NCI-H774 (cell line): ENCODE results near the gene LSM12.
"Not testable (repeated sequence)": the region's sequence is repeated elsewhere in the genome, so short reads cannot be mapped to it uniquely, and the experiment has no call there.

ENCODE experiments used
- DNase-seq: peaks from one replicate; lab custom pipeline; 2025; lab: John Stamatoyannopoulos, UW

LSM12 gene

DNA sequence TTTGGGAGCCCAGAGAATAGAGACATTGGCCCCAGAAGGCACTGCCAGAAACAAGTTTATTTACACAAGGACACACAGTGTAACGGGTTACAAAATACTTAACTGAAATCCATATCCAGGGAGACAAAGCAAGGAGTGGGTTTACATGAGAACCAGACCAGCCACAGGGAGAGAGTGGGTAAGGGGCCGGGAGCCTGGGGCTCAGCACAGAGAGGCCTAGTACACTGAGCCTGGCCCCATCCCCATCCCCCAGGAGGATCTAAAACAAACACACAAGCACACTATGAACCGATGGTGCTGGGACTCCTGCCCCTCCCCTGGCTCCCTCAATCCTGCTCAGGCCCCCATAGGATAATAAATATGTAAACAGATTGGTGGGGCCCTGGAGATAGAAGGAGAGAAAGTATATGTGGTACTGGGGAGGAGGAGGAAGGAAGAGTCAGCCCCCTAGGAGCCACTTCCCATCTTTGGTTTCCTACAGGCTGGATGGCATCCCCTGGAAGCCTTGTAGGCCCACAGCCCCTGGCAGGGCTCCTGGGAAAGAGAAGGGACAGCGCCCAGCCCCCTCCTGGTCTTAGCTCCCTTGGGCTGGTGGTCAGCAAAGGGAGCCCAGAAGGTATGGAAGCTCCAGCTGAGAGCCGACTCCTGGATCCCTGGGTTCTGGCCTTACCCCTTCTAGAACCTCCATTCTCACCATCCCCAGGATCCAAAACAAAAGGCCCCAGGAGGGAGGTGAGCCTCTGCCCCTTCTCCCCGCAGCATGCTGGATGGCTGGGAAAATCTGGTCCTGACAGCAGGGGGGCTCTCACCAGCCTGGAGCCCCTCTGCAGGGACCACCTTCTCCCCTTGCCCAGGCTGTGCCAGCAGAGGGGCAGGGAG lies 10.5 kb upstream of the LSM12 start:
- no peak for DNase-seq

- DNase-seq, result no peak
Observed at GRCh38 chr17:44075598-44076293, 9.3 kb upstream of the LSM12 start.

DNA sequence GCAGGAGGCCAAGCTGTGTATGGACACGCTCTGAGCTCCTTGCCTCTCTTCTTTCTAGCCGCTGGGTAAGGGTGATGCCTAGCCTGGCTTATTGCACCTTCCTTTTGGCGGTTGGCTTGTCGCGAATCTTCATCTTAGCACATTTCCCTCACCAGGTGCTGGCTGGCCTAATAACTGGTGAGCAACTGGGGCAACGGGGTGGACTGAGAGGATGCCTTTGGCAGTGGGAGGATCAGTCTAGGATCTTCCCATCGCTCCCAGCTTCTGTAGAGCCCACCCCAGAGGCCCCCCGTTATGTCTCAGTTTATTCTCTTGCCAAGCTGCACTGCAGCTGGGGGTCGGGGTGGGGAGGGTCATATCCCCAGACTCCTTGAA lies 8.4 kb upstream of the LSM12 start:
- DNase-seq, result no peak

GRCh38 chr17:44074231-44074910 lies 7.9 kb upstream of the LSM12 start:
- no peak for DNase-seq

DNA sequence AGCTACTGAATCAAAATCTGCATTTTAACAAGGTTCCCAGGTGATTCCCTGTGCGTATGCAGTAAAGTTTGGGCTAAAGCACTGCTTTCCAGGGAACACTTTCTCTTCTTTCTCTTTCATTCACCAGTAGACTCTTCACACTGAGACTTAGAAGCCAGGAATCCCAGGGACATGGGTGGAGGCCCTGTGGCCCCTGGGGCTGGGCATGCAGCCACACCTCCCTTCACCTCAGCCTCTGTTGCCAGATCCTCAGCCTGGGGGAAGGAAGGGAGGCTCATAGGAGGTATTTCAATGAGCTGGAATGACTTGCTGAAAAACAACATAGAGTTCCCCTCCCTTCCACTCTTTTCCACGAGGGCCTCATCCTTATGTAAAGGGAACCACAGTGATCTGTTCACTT lies 5.3 kb upstream of the LSM12 start:
- no peak for DNase-seq

DNA sequence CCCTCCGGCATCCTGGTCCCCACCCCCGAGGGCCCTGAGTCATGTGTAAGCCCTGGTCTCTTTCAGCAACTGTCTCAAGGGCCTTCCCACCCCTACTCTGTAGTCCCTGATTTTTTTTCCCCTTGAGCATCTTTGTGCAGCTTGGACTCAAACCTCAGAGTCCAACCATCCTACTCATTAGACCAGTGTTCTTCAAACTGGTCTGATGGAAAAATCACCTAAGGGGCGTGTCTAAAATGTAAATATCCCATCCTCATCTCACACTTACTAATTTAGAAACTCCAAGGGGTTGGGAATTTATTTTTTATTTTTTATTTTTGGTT lies 4.7 kb upstream of the LSM12 start:
- no peak for DNase-seq

DNA sequence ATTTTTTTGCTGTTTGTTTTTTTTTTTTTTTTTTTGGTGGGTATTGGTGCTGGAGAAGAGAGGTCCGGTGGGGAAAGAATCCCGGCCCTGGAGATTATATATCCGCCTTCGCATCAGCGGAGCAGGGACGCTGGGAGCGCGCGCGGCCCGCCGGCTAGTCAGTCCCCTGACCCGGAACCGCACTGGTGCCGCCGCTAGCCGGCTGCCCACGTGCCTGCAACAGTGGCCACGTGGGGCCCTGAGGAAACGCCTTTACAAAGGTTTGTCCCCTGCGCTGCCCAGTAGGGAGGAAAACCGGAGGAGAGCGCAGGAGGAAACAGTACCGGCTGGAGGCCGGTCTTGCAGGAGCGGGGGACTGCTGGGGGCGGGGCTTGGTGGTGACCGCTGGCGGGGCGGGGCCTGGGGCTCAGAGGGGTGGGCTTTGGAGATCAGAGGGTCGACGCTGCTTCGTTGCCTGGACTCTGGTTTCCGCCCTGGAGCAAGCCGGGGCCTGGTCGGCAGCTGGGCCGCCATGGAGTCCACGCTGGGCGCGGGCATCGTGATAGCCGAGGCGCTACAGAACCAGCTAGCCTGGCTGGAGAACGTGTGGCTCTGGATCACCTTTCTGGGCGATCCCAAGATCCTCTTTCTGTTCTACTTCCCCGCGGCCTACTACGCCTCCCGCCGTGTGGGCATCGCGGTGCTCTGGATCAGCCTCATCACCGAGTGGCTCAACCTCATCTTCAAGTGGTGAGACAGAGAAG lies 4.2 kb upstream of the LSM12 start, which contains the start of gene G6PC3:
G6PC3 (plus strand) TSS at position 281 of the 743 bp plus-strand sequence; CDS start at position 512, 231 bp downstream.
- DNase-seq, result peak; percentile 98

DNA sequence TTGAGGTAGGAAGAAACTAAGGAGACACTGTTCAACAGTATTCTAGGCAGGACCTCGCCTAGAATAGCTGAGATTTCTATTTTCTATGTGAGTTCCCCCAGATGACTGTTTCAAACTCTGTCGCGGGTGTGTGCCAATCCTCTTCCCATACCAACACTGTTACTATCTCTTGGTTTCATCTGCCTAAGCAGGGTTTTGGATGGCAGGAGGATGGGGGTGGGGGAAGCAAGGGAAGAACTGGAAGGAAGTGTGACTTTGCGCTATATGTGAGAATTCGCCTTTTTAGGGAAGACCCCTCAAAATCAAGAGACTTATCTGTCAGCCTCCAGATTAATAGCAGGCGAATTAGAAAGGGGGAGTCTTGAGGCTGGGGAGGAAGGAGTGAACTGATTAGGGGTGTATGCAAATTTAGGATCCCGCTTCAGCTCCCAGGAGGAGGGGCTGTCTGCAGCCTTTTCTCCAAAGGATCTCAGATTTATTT lies 3.5 kb upstream of the LSM12 start:
- no peak for DNase-seq

DNA sequence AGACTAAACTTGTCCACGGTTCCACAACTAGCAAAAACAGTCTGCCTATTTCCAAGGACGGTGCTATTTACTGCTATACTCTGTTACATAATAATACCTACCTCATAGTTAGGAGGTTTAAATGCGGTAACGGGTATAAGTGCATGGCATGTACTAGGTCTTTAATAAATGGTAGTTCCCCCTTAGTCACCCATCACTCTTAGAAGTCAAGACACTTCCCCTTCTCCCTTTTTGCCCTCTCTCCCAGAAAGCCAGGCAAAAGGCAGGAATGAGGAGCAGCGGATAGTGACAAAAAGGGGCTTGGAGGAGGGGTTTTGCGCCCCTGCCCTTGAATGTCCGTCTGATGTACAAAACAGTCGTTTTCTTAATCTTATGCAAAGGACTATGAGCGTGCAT lies 1.1 kb upstream of the LSM12 start:
- DNase-seq, result no peak

- DNase-seq, result no peak
Observed at GRCh38 chr17:44065668-44066203, 735 bp downstream of the LSM12 start.

- no peak for DNase-seq
Observed at GRCh38 chr17:44063704-44064639, 2.5 kb downstream of the LSM12 start.

- no peak for DNase-seq
Observed at GRCh38 chr17:44062871-44063270, 3.6 kb downstream of the LSM12 start.

GRCh38 chr17:44061446-44061845 lies 5.0 kb downstream of the LSM12 start:
- no peak for DNase-seq

GRCh38 chr17:44059101-44059892 lies 7.2 kb downstream of the LSM12 start:
- no peak for DNase-seq

GRCh38 chr17:44053125-44053872 lies 13.2 kb downstream of the LSM12 start:
- DNase-seq, result peak; percentile 67

GRCh38 chr17:44049294-44050060 lies 17.0 kb downstream of the LSM12 start:
- no peak for DNase-seq

- not testable (repeated sequence) for DNase-seq
Observed at GRCh38 chr17:44046893-44047292, 19.6 kb downstream of the LSM12 start.

GRCh38 chr17:44045486-44045885 lies 21.0 kb downstream of the LSM12 start:
- no peak for DNase-seq
